PFSK-1 (cell line): Measurements from ENCODE around the gene GAST.

Experiments used
- FOXP2 ChIP-seq: optimal IDR thresholded peaks from 2 replicates; pipeline ENCODE3; 2011; ENCODE audit warnings: borderline replicate concordance, control low read depth, inconsistent platforms; ENCODE audit not compliant: insufficient read depth; ENCODE audit errors: extremely low read length, extremely low read depth
- POLR2AphosphoS5 ChIP-seq: IDR thresholded peaks from 2 replicates; pipeline ENCODE4 v1.6.1; 2012; ENCODE audit warnings: low read depth, mild to moderate bottlenecking, control low read depth, low read length, moderate library complexity
- REST ChIP-seq, 2 experiments: IDR thresholded peaks; 2 replicates each; pipeline versions ENCODE4 v1.6.1 to v1.8.0; 2011 to 2012; ENCODE audit warnings: low read depth in 2 of 2, low read length in 2 of 2, control low read depth in 1 of 2, inconsistent platforms in 1 of 2, mild to moderate bottlenecking in 1 of 2, moderate library complexity in 1 of 2; ENCODE audit not compliant: insufficient read depth in 1 of 2
- SIN3A ChIP-seq: IDR thresholded peaks from 2 replicates; pipeline ENCODE4 v1.6.1; 2012; ENCODE audit warnings: mild to moderate bottlenecking, low read length, moderate library complexity, borderline replicate concordance; ENCODE audit not compliant: insufficient read depth
- TAF1 ChIP-seq: IDR thresholded peaks from 2 replicates; pipeline ENCODE4 v1.6.1; 2012; ENCODE audit warnings: low read length, control low read depth, borderline replicate concordance; ENCODE audit not compliant: insufficient read depth

The GAST gene

GRCh38 chr17:41733348-41734138 lies 21.4 kb downstream of the GAST start:
- TF ChIP-seq FOXP2 (no peak), TAF1 (no peak), SIN3A (no peak), POLR2AphosphoS5 (no peak), REST (IDR thresholded peaks at IDR 0.05; ENCODE audit: insufficient read depth in 1 of 2, low read depth in 2 of 2, low read length in 2 of 2) (no peak)

GRCh38 chr17:41734139-41734948 lies 22.2 kb downstream of the GAST start, which contains the start of gene HAP1:
HAP1 (minus strand) TSS chr17:41734643; CDS start chr17:41734634, 9 bp downstream.
- no peak for TF ChIP-seq REST (IDR thresholded peaks at IDR 0.05; ENCODE audit: insufficient read depth in 1 of 2, low read depth in 2 of 2, low read length in 2 of 2)
- peak; percentile 14 for TF ChIP-seq FOXP2
- peak; percentile 72; the same call in 1 of the 2 replicates for TF ChIP-seq TAF1
- no peak for TF ChIP-seq SIN3A
- TF ChIP-seq POLR2AphosphoS5 = peak; percentile 81

GRCh38 chr17:41734949-41735313 lies 22.8 kb downstream of the GAST start:
- TF ChIP-seq REST (IDR thresholded peaks at IDR 0.05; ENCODE audit: insufficient read depth in 1 of 2, low read depth in 2 of 2, low read length in 2 of 2) (no peak), FOXP2 (no peak), SIN3A (no peak), POLR2AphosphoS5 (no peak)

- TF ChIP-seq SIN3A (no peak), REST (IDR thresholded peaks at IDR 0.05; ENCODE audit: insufficient read depth in 1 of 2, low read depth in 2 of 2, low read length in 2 of 2) (no peak), TAF1 (no peak), POLR2AphosphoS5 (no peak), FOXP2 (no peak)
Measured at GRCh38 chr17:41735744-41736143, 23.6 kb downstream of the GAST start.
